ENCODE measurements around the gene PCDHGA4. TPM values are rescaled to one million over a fixed set of nuclear protein-coding genes. Genes with fewer than 3 reads are reported as not detected.
"Not testable (repeated sequence)": the region's sequence is repeated elsewhere in the genome, so short reads cannot be mapped to it uniquely, and the experiment has no call there.

The PCDHGA4 gene
- total RNA-seq, 2 donors from 2014 or later = not detected

DNA sequence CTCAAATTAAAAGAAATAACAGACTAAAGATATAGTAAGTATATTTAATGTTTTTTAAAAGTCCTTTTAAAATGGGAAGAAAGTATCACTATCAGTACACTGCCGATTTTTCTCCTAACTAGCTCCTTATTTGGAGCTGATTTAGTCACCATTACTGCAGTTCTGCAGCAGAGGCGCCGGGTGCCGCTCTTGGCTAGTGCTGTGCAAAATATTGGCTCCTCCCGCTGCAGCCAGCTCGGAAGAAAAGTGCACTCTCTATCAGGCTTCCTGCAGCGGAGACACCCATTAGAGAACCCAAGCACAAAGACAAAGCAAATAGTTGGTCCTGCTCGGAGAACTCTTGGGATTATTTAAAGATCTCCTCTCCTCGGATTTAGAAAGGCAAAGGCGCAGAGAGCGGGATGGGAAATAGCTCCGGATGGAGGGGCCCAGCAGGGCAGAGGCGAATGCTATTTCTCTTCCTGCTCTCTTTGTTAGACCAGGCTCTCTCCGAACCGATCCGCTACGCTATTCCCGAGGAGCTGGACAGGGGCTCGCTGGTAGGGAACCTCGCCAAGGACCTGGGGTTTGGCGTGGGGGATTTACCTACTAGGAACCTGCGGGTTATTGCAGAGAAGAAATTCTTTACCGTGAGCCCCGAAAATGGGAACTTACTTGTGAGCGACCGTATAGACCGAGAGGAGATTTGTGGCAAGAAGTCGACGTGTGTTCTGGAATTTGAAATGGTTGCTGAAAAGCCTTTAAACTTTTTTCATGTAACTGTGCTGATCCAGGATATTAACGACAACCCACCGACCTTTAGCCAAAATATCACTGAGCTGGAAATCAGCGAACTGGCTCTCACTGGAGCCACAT is 15.4 kb downstream of the PCDHGA4 start, which contains the start of gene PCDHGB3:
Gene PCDHGB3, plus strand, starts transcription at position 249 of the 855 bp plus-strand sequence. Its CDS starts 153 bp downstream, at position 402.
- DNase-seq (ENCODE audit: low spot score in 2 of 2) (no peak), ATAC-seq (peak; percentile 37 to 69)
- Mint-ChIP-seq H3K9me3 (peaks cover 25 to 40% of the 10 kb centered on the region in 2 donors), H3K27ac (peak within 1 kb of the TSS in 1 of 2 donors; percentile 36), H3K36me3 (peaks cover 49 to 55% of the 10 kb centered on the region in 2 donors)

DNA sequence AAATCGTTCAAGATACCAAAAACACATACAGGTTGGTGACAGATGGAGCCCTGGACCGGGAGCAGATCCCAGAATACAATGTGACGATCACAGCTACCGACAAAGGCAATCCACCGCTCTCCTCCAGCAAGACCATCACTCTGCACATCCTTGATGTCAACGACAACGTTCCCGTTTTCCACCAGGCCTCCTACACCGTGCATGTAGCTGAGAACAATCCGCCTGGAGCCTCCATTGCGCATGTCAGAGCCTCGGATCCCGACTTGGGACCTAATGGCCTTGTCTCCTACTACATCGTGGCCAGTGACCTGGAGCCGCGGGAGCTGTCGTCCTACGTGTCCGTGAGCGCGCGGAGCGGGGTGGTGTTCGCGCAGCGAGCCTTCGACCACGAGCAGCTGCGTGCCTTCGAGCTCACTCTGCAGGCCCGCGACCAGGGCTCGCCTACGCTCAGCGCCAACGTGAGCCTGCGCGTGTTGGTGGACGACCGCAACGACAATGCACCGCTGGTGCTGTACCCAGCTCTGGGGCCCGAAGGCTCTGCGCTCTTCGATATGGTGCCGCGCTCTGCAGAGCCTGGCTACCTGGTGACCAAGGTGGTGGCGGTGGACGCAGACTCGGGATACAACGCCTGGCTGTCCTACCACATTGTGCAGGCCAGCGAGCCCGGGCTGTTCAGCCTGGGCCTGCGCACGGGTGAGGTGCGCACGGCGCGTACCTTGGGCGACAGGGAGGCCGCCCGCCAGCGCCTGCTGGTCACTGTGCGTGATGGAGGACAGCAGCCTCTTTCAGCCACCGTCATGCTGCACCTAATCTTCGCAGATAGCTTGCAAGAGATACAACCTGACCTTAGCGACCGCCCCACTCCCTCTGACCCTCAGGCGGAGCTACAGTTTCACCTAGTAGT is 17.0 kb downstream of the PCDHGA4 start:
- peaks cover 18 to 33% of the 10 kb centered on the region in 2 donors for H3K9me3 Mint-ChIP-seq
- peaks cover 52 to 53% of the 10 kb centered on the region in 2 donors for H3K36me3 Mint-ChIP-seq
- DNase-seq (ENCODE audit: low spot score in 2 of 2) = no peak
- no peak for ATAC-seq
- H3K27ac Mint-ChIP-seq = no peak overlapping the region

DNA sequence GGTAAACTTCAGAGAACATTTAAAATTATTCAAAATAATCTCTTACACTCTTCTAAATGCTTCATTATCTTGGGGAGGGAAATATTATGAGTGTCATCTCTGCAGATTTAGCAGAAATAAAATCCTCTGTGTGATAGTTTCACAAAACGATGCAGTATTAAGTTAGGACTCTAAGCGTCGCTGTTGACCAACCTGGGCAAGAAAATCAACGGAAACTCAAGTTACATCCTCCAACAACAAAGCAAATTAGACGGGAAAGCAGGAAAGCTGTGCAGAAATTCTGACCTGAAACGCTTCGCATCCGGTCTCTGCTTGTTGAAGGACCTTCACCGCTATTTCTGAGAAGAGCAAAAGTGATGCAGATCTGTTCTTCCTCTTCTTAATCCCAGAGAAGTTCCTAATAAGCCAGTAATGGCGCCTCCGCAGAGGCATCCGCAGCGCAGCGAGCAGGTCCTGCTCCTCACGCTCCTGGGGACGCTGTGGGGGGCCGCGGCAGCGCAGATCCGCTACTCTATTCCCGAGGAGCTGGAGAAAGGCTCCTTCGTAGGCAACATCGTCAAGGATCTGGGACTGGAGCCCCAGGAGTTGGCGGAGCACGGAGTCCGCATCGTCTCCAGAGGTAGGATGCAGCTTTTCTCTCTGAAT is 19.0 kb downstream of the PCDHGA4 start, which contains the start of gene PCDHGA6:
Gene PCDHGA6, plus strand, starts transcription at position 219 of the 645 bp plus-strand sequence. Its CDS starts 193 bp downstream, at position 412.
- DNase-seq (ENCODE audit: low spot score in 2 of 2) (no peak), ATAC-seq (no peak)
- H3K27ac Mint-ChIP-seq = no peak within 1 kb of the TSS
- H3K9me3 Mint-ChIP-seq = peaks cover 18 to 33% of the 10 kb centered on the region in 2 donors
- peaks cover 52 to 53% of the 10 kb centered on the region in 2 donors for H3K36me3 Mint-ChIP-seq

DNA sequence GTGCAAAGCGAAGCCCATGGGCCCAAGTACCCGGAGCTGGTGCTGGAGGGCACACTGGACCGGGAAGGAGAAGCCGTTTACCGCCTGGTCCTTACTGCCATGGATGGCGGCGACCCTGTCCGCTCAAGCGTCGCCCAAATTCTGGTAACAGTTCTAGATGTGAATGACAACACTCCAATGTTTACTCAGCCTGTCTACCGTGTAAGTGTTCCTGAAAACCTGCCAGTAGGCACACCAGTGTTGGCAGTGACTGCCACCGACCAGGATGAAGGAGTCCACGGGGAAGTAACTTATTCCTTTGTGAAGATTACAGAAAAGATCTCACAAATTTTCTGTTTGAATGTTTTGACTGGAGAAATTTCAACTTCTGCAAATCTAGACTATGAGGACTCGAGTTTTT is 19.8 kb downstream of the PCDHGA4 start:
- Mint-ChIP-seq H3K36me3 (peaks cover 52 to 53% of the 10 kb centered on the region in 2 donors), H3K9me3 (peaks cover 18 to 33% of the 10 kb centered on the region in 2 donors), H3K27ac (no peak overlapping the region)
- ATAC-seq = no peak
- no peak for DNase-seq (ENCODE audit: low spot score in 2 of 2)

DNA sequence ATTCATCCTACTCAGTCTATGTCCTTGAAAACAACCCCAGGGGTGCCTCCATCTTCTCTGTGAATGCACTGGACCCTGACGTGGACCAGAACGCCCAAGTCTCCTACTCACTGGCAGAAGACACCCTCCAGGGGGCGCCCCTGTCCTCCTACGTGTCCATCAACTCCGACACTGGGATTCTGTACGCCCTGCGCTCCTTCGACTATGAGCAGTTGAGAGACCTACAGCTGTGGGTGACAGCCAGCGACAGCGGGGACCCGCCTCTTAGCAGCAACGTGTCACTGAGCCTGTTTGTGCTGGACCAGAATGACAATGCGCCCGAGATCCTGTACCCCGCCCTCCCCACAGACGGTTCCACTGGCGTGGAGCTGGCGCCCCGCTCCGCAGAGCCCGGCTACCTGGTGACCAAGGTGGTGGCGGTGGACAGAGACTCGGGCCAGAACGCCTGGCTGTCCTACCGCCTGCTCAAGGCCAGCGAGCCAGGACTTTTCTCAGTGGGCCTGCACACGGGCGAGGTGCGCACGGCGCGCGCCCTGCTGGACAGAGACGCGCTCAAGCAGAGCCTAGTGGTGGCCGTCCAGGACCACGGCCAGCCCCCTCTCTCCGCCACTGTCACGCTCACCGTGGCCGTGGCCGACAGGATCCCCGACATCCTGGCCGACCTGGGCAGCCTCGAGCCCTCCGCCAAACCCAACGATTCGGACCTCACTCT is 20.8 kb downstream of the PCDHGA4 start:
- H3K9me3 Mint-ChIP-seq = peaks cover 18 to 32% of the 10 kb centered on the region in 2 donors
- not testable (repeated sequence) for ATAC-seq; H3K27ac Mint-ChIP-seq; DNase-seq (ENCODE audit: low spot score in 2 of 2)
- peaks cover 46 to 51% of the 10 kb centered on the region in 2 donors for H3K36me3 Mint-ChIP-seq

DNA sequence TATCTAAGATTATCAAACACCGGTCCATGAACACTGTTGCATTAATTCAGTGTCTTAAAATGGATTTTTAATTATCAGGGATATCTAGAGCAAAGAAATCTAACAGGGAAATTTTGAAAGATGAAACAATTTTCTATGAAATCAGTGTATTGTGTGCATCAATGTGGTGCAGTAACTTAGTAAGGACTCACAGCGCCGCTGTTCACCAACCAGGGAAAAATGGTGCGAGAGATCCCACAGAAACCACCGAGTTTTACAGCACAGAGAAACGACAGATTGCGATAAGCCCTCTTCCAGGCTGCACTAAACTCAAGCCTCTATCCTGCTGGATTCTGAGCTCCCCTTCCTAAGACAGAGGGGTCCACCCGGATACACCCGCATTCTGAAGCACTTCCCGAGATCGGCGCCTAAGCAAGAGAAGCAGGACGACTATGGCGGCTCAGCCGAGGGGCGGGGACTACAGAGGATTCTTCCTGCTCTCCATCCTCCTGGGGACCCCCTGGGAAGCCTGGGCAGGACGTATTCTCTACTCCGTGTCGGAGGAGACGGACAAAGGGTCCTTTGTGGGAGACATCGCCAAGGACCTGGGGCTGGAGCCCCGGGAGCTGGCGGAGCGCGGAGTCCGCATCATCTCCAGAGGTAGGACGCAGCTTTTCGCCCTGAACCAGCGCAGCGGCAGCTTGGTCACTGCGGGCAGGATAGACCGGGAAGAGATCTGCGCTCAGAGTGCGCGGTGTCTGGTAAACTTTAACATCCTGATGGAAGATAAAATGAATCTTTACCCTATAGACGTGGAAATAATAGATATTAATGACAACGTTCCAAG is 27.9 kb downstream of the PCDHGA4 start, which contains the start of gene PCDHGA7:
Gene PCDHGA7, plus strand, starts transcription at position 274 of the 826 bp plus-strand sequence. Its CDS starts 158 bp downstream, at position 432.
- Mint-ChIP-seq H3K9me3 (peaks cover 4% of the 10 kb centered on the region in 2 donors), H3K27ac (peak within 1 kb of the TSS in 1 of 2 donors; percentile 44), H3K36me3 (peaks cover 30 to 31% of the 10 kb centered on the region in 2 donors)
- ATAC-seq (no peak), DNase-seq (ENCODE audit: low spot score in 2 of 2) (no peak)

DNA sequence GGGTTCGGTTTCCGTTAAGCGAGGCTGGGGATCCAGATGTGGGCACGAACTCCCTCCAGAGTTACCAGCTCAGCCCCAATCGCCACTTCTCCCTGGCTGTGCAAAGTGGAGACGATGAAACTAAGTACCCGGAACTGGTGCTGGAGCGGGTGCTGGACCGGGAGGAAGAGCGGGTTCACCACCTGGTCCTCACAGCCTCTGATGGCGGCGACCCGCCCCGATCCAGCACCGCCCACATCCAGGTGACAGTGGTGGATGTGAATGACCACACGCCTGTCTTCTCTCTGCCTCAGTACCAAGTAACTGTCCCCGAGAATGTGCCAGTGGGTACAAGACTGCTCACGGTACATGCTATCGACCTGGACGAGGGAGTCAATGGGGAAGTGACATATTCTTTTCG is 28.5 kb downstream of the PCDHGA4 start:
- ATAC-seq (no peak), DNase-seq (ENCODE audit: low spot score in 2 of 2) (no peak)
- Mint-ChIP-seq H3K27ac (no peak overlapping the region), H3K36me3 (peaks cover 33% of the 10 kb centered on the region in 2 donors), H3K9me3 (peaks cover 4 to 6% of the 10 kb centered on the region in 2 donors)

DNA sequence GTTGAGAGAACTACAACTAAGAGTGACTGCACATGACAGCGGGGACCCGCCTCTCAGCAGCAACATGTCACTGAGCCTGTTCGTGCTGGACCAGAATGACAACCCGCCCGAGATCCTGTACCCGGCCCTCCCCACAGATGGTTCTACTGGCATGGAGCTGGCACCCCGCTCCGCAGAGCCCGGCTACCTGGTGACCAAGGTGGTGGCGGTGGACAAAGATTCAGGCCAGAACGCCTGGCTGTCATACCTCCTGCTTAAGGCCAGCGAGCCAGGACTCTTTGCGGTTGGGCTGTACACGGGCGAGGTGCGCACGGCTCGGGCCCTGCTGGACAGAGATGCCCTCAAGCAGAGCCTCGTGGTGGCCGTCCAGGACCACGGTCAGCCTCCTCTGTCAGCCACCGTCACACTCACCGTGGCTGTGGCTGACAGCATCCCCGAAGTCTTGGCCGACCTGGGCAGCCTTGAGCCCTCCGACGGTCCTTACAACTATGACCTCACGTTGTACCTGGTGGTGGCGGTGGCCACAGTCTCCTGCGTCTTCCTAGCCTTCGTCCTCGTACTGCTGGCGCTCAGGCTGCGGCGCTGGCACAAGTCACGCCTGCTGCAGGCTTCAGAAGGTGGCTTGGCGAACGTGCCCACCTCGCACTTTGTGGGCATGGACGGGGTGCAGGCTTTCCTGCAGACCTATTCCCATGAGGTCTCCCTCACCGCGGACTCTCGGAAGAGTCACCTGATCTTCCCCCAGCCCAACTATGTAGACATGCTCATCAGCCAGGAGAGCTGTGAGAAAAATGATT is 29.8 kb downstream of the PCDHGA4 start:
- DNase-seq (ENCODE audit: low spot score in 2 of 2) (no peak), ATAC-seq (no peak)
- H3K9me3 Mint-ChIP-seq = peaks cover 12 to 14% of the 10 kb centered on the region in 2 donors
- no peak overlapping the region for H3K27ac Mint-ChIP-seq
- peaks cover 44 to 46% of the 10 kb centered on the region in 2 donors for H3K36me3 Mint-ChIP-seq

DNA sequence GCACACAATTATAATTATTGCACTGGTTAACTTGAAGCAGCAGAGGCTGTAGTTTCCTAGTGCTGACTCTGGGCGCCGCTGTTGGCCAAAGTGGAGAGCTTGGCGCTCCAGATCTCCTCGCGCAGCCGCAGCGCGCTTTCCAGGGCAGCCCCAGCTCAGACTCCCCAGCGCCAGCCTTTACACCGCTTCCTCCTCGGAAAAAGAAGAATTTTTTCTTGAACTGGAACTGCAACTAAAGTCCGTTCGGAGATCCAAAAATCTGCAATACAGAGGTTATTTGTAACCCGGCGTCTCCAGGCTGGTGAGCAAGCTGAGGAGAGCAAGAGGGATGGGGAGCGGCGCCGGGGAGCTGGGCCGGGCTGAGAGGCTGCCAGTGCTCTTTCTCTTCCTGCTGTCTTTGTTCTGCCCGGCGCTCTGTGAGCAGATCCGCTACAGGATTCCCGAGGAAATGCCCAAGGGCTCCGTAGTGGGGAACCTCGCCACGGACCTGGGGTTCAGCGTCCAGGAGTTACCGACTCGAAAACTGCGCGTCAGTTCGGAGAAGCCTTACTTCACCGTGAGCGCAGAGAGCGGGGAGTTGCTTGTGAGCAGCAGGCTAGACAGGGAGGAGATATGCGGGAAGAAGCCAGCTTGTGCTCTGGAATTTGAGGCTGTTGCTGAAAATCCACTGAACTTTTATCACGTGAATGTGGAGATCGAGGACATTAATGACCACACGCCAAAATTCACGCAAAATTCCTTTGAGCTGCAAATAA is 32.9 kb downstream of the PCDHGA4 start, which contains the start of gene PCDHGB4:
Gene PCDHGB4, plus strand, starts transcription at position 142 of the 755 bp plus-strand sequence. Its CDS starts 187 bp downstream, at position 329.
- peaks cover 51 to 53% of the 10 kb centered on the region in 2 donors for H3K36me3 Mint-ChIP-seq
- not testable (repeated sequence) for H3K27ac Mint-ChIP-seq; DNase-seq (ENCODE audit: low spot score in 2 of 2)
- peaks cover 19 to 25% of the 10 kb centered on the region in 2 donors for H3K9me3 Mint-ChIP-seq
- peak; percentile 68 to 75 for ATAC-seq

DNA sequence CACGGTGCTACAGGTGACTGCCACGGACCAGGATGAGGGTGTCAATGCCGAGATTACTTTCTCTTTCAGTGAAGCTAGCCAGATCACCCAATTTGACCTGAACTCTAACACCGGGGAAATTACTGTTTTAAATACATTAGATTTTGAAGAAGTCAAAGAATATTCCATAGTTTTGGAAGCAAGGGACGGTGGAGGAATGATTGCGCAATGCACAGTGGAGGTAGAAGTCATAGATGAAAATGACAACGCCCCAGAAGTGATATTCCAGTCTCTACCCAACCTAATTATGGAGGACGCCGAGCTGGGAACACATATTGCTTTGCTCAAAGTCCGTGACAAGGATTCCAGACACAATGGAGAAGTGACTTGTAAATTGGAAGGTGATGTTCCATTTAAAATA is 33.8 kb downstream of the PCDHGA4 start:
- Mint-ChIP-seq H3K36me3 (peaks cover 49 to 53% of the 10 kb centered on the region in 2 donors), H3K9me3 (peaks cover 15 to 23% of the 10 kb centered on the region in 2 donors), H3K27ac (no peak overlapping the region)
- no peak for DNase-seq (ENCODE audit: low spot score in 2 of 2)
- ATAC-seq = no peak

DNA sequence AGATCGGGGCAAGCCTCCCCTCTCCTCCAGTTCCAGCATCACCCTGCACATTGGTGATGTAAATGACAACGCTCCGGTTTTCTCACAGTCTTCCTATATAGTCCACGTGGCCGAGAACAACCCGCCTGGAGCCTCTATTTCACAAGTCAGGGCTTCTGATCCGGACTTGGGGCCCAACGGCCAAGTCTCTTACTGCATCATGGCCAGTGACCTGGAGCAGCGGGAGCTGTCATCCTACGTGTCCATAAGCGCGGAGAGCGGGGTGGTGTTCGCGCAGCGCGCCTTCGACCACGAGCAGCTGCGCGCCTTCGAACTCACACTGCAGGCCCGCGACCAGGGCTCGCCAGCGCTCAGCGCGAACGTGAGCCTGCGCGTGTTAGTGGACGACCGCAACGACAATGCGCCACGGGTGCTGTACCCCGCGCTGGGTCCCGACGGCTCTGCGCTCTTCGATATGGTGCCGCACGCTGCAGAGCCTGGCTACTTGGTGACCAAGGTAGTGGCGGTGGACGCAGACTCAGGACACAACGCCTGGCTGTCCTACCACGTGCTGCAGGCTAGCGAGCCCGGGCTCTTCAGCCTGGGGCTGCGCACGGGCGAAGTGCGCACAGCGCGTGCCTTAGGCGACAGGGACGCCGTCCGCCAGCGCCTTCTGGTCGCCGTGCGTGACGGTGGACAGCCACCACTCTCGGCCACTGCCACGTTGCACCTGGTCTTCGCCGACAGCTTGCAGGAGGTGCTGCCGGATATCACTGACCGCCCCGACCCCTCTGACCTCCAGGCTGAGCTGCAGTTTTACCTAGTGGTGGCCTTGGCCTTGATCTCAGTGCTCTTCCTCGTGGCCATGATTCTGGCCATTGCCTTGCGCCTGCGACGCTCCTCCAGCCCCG is 34.6 kb downstream of the PCDHGA4 start:
- DNase-seq (ENCODE audit: low spot score in 2 of 2) (no peak), ATAC-seq (no peak)
- H3K27ac Mint-ChIP-seq = peak overlapping the region in 1 of 2 donors; percentile 44
- H3K36me3 Mint-ChIP-seq = peaks cover 50 to 56% of the 10 kb centered on the region in 2 donors
- peaks cover 21 to 27% of the 10 kb centered on the region in 2 donors for H3K9me3 Mint-ChIP-seq

DNA sequence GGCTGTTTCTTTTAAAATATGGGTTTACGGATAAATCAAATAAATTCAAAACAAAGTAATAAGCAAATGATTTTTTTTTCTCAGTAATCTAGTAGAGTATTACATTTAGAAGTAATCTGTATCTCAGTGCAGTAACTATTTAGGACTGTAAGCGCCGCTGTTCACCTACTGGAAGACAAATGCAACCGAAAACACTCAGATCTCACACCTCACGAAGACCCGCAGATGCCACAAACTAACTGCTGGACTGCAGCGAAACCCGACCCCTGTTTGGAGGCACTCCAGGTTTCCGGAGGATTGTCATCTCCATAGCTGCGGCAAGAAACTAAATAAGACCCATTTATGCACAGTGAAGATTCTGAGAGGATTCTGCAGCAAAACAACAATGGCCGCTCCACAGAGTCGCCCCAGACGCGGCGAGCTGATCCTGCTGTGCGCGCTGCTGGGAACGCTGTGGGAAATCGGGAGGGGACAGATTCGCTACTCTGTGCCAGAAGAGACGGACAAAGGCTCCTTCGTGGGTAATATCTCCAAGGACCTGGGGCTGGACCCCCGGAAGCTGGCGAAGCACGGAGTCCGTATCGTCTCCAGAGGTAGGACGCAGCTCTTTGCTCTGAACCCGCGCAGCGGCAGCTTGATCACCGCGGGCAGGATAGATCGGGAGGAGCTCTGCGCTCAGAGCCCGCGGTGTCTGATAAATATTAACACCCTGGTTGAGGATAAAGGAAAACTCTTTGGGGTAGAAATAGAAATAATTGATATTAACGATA is 37.8 kb downstream of the PCDHGA4 start, which contains the start of gene PCDHGA8:
Gene PCDHGA8, plus strand, starts transcription at position 205 of the 770 bp plus-strand sequence. Its CDS starts 181 bp downstream, at position 386.
- Mint-ChIP-seq H3K27ac (no peak within 1 kb of the TSS), H3K9me3 (peaks cover 21 to 27% of the 10 kb centered on the region in 2 donors), H3K36me3 (peaks cover 46 to 51% of the 10 kb centered on the region in 2 donors)
- no peak for ATAC-seq
- DNase-seq (ENCODE audit: low spot score in 2 of 2) = no peak

Measured in activated naive CD4-positive, alpha-beta T cell treated with anti-CD3 and anti-CD28 coated beads, Interleukin-2, amount 50 U/mL, for 72 hours (primary cell).